GM18526 (cell line): ENCODE data around the gene MRPL58.

Experiments
- POLR2A ChIP-seq: IDR thresholded peaks from 3 replicates; pipeline ENCODE4 v1.6.1; 2011; ENCODE audit not compliant: insufficient read length; ENCODE audit errors: extremely low read depth

The MRPL58 gene

GRCh38 chr17:75033346-75034235, 21.1 kb downstream of the MRPL58 start:
- TF ChIP-seq POLR2A: no peak

DNA sequence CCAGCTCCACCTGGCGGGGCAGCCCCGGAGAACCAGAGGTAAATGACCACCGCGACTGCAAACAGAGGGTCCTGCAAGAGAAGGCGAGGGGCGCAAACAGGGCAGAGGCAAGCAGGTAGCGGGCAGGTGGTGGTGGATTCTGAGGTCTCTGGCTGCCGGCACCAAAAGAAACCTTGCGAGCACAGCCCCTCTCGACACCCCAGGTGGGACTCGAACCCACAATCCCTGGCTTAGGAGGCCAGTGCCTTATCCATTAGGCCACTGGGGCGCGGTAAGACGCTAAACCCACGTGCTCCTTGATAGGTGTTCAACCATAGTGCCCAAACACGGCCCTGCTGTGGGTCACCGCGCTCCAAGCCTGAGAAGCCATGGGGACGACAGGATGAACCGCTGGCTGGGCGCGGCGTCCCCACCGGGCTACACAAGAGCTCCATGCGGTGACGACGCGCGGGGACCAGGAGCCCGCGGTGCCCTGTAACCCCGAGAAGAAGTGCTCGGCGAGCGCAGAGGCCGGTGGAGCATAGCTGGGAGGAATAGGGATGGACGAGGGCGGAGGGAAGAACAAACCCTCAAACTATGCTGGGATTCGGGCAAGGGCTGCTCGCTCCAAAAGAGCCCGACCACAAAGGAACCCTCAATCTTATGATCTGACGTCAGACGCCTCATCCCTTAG, 21.9 kb downstream of the MRPL58 start:
- TF ChIP-seq POLR2A: no peak

- TF ChIP-seq POLR2A: no peak
Measured at GRCh38 chr17:75036643-75037268, 24.3 kb downstream of the MRPL58 start.

DNA sequence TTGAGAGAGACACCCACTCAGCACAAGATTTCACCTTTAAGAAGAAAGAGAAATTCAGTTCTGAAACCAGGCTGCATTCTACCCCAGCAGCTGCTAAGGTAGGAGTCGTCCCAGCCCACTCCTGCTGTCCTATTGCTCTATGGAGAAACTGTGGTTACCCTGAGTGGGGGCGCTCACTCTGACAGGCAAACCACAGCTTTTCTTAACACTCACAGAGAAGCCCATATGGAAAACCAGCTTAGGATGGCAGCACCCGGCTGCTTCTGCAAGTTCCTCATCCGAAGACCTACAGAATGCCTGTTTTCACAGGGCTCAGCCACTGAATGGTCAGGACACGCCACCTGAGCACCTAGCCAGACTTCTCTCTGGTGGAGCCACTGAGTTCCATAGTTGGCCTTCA, 26.8 kb downstream of the MRPL58 start:
- no peak for TF ChIP-seq POLR2A

GRCh38 chr17:75041656-75042280, 29.3 kb downstream of the MRPL58 start:
- no peak for TF ChIP-seq POLR2A

- TF ChIP-seq POLR2A: no peak
Measured at GRCh38 chr17:75044716-75045115, 32.2 kb downstream of the MRPL58 start.

- peak; percentile 96 for TF ChIP-seq POLR2A
Measured at GRCh38 chr17:75046407-75047289, 34.2 kb downstream of the MRPL58 start, which contains the start of the genes ATP5PD and KCTD2. Gene ATP5PD, minus strand, starts transcription at chr17:75046969. Its CDS starts 4,319 bp downstream, at chr17:75042650. Gene KCTD2, plus strand, starts transcription at chr17:75047225. Its CDS starts 26 bp downstream, at chr17:75047251.

GRCh38 chr17:75047398-75048098, 35.1 kb downstream of the MRPL58 start:
- TF ChIP-seq POLR2A: no peak

- TF ChIP-seq POLR2A: no peak
Measured at GRCh38 chr17:75048249-75048878, 35.9 kb downstream of the MRPL58 start.

DNA sequence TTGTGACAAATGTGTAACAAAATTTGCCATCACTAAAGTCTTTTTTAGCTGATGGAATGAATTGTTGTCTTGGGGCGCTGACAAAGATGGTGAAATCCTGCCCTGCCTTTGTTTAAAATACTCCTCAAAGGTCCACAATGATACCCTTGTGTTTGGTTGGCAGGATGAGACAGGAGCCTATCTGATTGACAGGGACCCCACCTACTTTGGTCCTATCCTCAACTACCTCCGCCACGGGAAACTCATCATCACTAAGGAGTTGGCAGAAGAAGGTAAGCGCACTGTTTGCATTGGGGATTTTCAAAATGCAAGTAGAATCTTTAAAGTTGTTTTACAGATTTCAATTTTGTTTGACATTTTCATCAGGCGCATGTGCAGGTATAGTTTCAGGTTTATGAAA, 36.6 kb downstream of the MRPL58 start:
- no peak for TF ChIP-seq POLR2A

- TF ChIP-seq POLR2A: no peak
Measured at GRCh38 chr17:75049706-75050105, 37.2 kb downstream of the MRPL58 start.

DNA sequence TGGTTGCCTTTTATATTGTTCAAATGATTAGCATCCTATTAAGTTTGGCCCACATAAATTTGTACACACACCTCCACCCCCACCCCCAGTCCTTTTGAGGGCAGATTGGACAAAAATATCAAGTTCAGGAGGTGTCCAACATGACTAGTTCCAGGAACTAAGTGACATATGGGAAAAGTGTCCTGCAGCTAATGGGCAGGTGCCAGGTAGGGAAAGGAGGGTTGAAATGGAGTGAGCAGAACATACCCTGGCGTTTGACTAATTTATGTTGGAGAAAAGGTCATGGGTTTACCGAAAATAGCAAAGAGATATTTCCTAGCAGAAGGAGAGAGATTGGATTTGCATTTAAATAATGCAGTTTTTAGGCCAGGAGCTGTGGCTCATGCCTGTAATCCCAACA, 39.5 kb downstream of the MRPL58 start:
- no peak for TF ChIP-seq POLR2A
